ENCODE measurements around the gene HIF3A. TPM values are rescaled to one million over a fixed set of nuclear protein-coding genes. Genes with fewer than 3 reads are reported as not detected.

HIF3A gene
- total RNA-seq, 4 donors from 2014 or later: 3.8 to 52.8 (median 6.2) TPM

GRCh38 chr19:46353730-46354528 is 57.1 kb downstream of the HIF3A start:
- Histone ChIP-seq H3K36me3 (peaks cover 14 to 63% (median 19%) of the 10 kb centered on the region in 3 donors), H3K4me3 (no peak overlapping the region), H3K4me1 (peaks cover 32 to 64% (median 32%) of the 10 kb centered on the region in 3 donors), H3K9me3 (no peaks in the 10 kb centered on the region), H3K27me3 (no peaks in the 10 kb centered on the region), H3K27ac (no peak overlapping the region)
- no peak for DNase-seq
- intact Hi-C loops (cut with DNase I): no loop called here
- WGBS, 2 donors: 84 to 87% methylated on average over 8 to 21 of the region's 28 CpGs
- TF ChIP-seq, protein P1, sequence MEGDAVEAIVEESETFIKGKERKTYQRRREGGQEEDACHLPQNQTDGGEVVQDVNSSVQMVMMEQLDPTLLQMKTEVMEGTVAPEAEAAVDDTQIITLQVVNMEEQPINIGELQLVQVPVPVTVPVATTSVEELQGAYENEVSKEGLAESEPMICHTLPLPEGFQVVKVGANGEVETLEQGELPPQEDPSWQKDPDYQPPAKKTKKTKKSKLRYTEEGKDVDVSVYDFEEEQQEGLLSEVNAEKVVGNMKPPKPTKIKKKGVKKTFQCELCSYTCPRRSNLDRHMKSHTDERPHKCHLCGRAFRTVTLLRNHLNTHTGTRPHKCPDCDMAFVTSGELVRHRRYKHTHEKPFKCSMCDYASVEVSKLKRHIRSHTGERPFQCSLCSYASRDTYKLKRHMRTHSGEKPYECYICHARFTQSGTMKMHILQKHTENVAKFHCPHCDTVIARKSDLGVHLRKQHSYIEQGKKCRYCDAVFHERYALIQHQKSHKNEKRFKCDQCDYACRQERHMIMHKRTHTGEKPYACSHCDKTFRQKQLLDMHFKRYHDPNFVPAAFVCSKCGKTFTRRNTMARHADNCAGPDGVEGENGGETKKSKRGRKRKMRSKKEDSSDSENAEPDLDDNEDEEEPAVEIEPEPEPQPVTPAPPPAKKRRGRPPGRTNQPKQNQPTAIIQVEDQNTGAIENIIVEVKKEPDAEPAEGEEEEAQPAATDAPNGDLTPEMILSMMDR (IDR thresholded peaks at IDR 0.05): no peak
- TF ChIP-seq POLR2A (IDR thresholded peaks at IDR 0.05): no peak

GRCh38 chr19:46355234-46356148 is 58.6 kb downstream of the HIF3A start:
- peaks cover 17 to 48% (median 21%) of the 10 kb centered on the region in 3 donors for H3K4me1 ChIP-seq
- TF ChIP-seq, protein P1 (IDR thresholded peaks at IDR 0.05): no peak
- TF ChIP-seq POLR2A (IDR thresholded peaks at IDR 0.05): no peak
- H3K27me3 ChIP-seq: no peaks in the 10 kb centered on the region
- DNase-seq: no peak
- no peak overlapping the region for H3K27ac ChIP-seq
- no peak overlapping the region for H3K4me3 ChIP-seq
- intact Hi-C loops (cut with DNase I): no loop called here
- no peaks in the 10 kb centered on the region for H3K9me3 ChIP-seq
- 65 to 67% methylated on average over 6 to 8 of the region's 23 CpGs for WGBS, 2 donors
- peaks cover 14 to 70% (median 19%) of the 10 kb centered on the region in 3 donors for H3K36me3 ChIP-seq

- H3K9me3 ChIP-seq: no peaks in the 10 kb centered on the region
- no peak overlapping the region for H3K4me3 ChIP-seq
- intact Hi-C loops (cut with DNase I): no loop called here
- TF ChIP-seq POLR2A (IDR thresholded peaks at IDR 0.05): no peak
- TF ChIP-seq, protein P1 (IDR thresholded peaks at IDR 0.05): no peak
- peaks cover 14 to 70% (median 19%) of the 10 kb centered on the region in 3 donors for H3K36me3 ChIP-seq
- H3K27me3 ChIP-seq: no peaks in the 10 kb centered on the region
- H3K4me1 ChIP-seq: peaks cover 8 to 39% (median 12%) of the 10 kb centered on the region in 3 donors
- H3K27ac ChIP-seq: no peak overlapping the region
- WGBS, 2 donors: 83 to 85% methylated on average over 7 to 8 of the region's 9 CpGs
- no peak for DNase-seq
These were observed 59.6 kb downstream of the HIF3A start for GRCh38 chr19:46356149-46357055.

- intact Hi-C loops (cut with DNase I): no loop called here
- H3K36me3 ChIP-seq: peaks cover 14 to 67% (median 19%) of the 10 kb centered on the region in 3 donors
These were observed 61.2 kb downstream of the HIF3A start for GRCh38 chr19:46357846-46358583.

More at GRCh38 chr19:46357846-46358583, 61.2 kb downstream of the HIF3A start:
- H3K27ac ChIP-seq: no peak overlapping the region
- peaks cover 0 to 24% (median 5%) of the 10 kb centered on the region in 3 donors for H3K4me1 ChIP-seq
- DNase-seq: no peak
- no peaks in the 10 kb centered on the region for H3K9me3 ChIP-seq
- H3K4me3 ChIP-seq: no peak overlapping the region
- H3K27me3 ChIP-seq: no peaks in the 10 kb centered on the region
- WGBS, 2 donors: 75 to 80% methylated on average over 7 of the region's 7 CpGs
- no peak for TF ChIP-seq POLR2A (IDR thresholded peaks at IDR 0.05)
- TF ChIP-seq, protein P1 (IDR thresholded peaks at IDR 0.05): no peak

All from esophagus squamous epithelium (tissue), 5 donors.